GM12878 (cell line): ENCODE measurements around the gene SVIL. TPM values are rescaled to one million over a fixed set of nuclear protein-coding genes. Genes with fewer than 3 reads are reported as not detected.

ENCODE experiments used
- CEBPZ ChIP-seq: fragments of 150-350 bp; IDR thresholded peaks from 2 replicates; pipeline ENCODE4 v1.6.1; 2016; ENCODE audit warnings: low read depth, low read length
- CUX1 ChIP-seq: IDR thresholded peaks from 2 replicates; pipeline ENCODE4 v1.6.1; 2012; ENCODE audit warnings: improper control_type of control experiment, low read depth, low read length; ENCODE audit not compliant: insufficient replicate concordance
- E4F1 ChIP-seq: fragments of 450-650 bp; IDR thresholded peaks from 2 replicates; pipeline ENCODE4 v1.6.1; 2018; ENCODE audit warnings: borderline replicate concordance, mild to moderate bottlenecking; ENCODE audit not compliant: partially characterized antibody
- HDAC6 ChIP-seq: fragments of 200-600 bp; sonication (generic); IDR thresholded peaks from one replicate; pipeline ENCODE4 v1.8.0; 2017; ENCODE audit warnings: antibody characterized with exemption; ENCODE audit not compliant: unreplicated experiment
- HDGF ChIP-seq: fragments of 450-650 bp; IDR thresholded peaks from 2 replicates; pipeline ENCODE4 v1.6.1; 2016; ENCODE audit warnings: antibody characterized with exemption
- TBL1XR1 ChIP-seq: IDR thresholded peaks from 2 replicates; pipeline ENCODE4 v1.6.1; 2012; ENCODE audit warnings: low read depth, low read length, improper control_type of control experiment
- polyA plus RNA-seq, 11 experiments: library from polyadenylated mRNA; depleted of rRNA in 4 of 11; unstranded in 6 of 11; stranded (reverse) in 5 of 11; fragments of >200 nt; fragmentation: Nextera tagmentation in 4 of 11; fragmentation: Illumina TruSeq in 1 of 11; extraction: Ambion mirVana in 4 of 11; extraction: Trizol in 1 of 11; gene quantifications; 1 replicate in 1 of 11; 2 replicates in 10 of 11; pipeline versions ENCODE4 v1.2.1 to v1.2.3, GENCODE V29; 2011 to 2016; ENCODE audit warnings: inconsistent platforms in 2 of 11, missing spikeins in 2 of 11, low read depth in 1 of 11
- total RNA-seq, 4 experiments: library from RNA; depleted of rRNA in 3 of 4; stranded (reverse); fragments of >200 nt in 3 of 4; fragmentation: Illumina TruSeq in 1 of 4; extraction: Trizol in 1 of 4; gene quantifications; 2 replicates each; pipeline versions ENCODE4 v1.2.1 to v1.2.3, GENCODE V29; 2013 to 2021

The SVIL gene
- total and polyA plus RNA-seq, 10 of the 15 experiments (the other 5 are each of a cell fraction or from before 2014, with no cell fraction given), result 0.22 to 1.9 (median 0.87) TPM

GRCh38 chr10:29555091-29555745, 79.6 kb downstream of the SVIL start (continued):
- TF ChIP-seq CUX1, result no peak
- TF ChIP-seq TBL1XR1, result no peak
- TF ChIP-seq HDAC6, result no peak
- no peak for TF ChIP-seq HDGF
- TF ChIP-seq CEBPZ, result no peak
- no peak for TF ChIP-seq E4F1
